ENCODE measurements around the gene ZKSCAN8. TPM values are rescaled to one million over a fixed set of nuclear protein-coding genes. Genes with fewer than 3 reads are reported as not detected.

ZKSCAN8 gene
- total and polyA plus RNA-seq, 5 experiments from 2014 or later = 0.19 to 45.0 (median 2.6) TPM

Other genes starting within 250 kb of the ZKSCAN8 start
- not detected for gene OR2B2, start 229.5 kb upstream of the ZKSCAN8 start, total RNA-seq
- gene OR2B2, start 229.5 kb upstream of the ZKSCAN8 start, polyA plus RNA-seq = not detected
- gene OR2B6, start 184.6 kb upstream of the ZKSCAN8 start, total RNA-seq = not detected
- gene OR2B6, start 184.6 kb upstream of the ZKSCAN8 start, polyA plus RNA-seq = not detected
- 1 to 10 TPM in 1 of 2 experiments, under 1 TPM in 1; 0.83 to 1.0 TPM for gene ZNF165, start 61.3 kb upstream of the ZKSCAN8 start, total RNA-seq
- 1 to 10 TPM in 1 of 3 donors, under 1 TPM in 2; 0.44 to 1.3 (median 0.90) TPM for gene ZNF165, start 61.3 kb upstream of the ZKSCAN8 start, polyA plus RNA-seq
- gene ZSCAN16, start 17.3 kb upstream of the ZKSCAN8 start, total RNA-seq = 10 to 100 TPM; 13.9 TPM
- 10 to 100 TPM in 2 of 3 donors, 1 to 10 TPM in 1; 6.0 to 13.2 (median 11.5) TPM for gene ZSCAN16, start 17.3 kb upstream of the ZKSCAN8 start, polyA plus RNA-seq
- gene ZSCAN9, start 83.4 kb downstream of the ZKSCAN8 start, total RNA-seq = 1 to 10 TPM; 3.4 to 4.8 TPM
- 1 to 10 TPM in 2 of 3 donors, under 1 TPM in 1; 0.86 to 2.6 (median 1.1) TPM for gene ZSCAN9, start 83.4 kb downstream of the ZKSCAN8 start, polyA plus RNA-seq
- gene ZKSCAN4, start 110.4 kb downstream of the ZKSCAN8 start, total RNA-seq = 10 to 100 TPM; 10.5 to 11.4 TPM
- gene ZKSCAN4, start 110.4 kb downstream of the ZKSCAN8 start, polyA plus RNA-seq = 1 to 10 TPM; 3.4 to 7.1 (median 4.1) TPM
- 1 to 10 TPM; 1.2 to 1.7 TPM for gene NKAPL, start 117.4 kb downstream of the ZKSCAN8 start, total RNA-seq
- gene NKAPL, start 117.4 kb downstream of the ZKSCAN8 start, polyA plus RNA-seq = under 1 TPM in 1 of 3 donors, not detected in 2; 0.26 TPM
- 10 to 100 TPM; 22.0 to 26.8 TPM for gene ZSCAN26, start 125.3 kb downstream of the ZKSCAN8 start, total RNA-seq
- 10 to 100 TPM; 14.3 to 16.1 (median 14.7) TPM for gene ZSCAN26, start 125.3 kb downstream of the ZKSCAN8 start, polyA plus RNA-seq
- gene PGBD1, start 139.7 kb downstream of the ZKSCAN8 start, total RNA-seq = 1 to 10 TPM; 2.4 to 2.5 TPM
- gene PGBD1, start 139.7 kb downstream of the ZKSCAN8 start, polyA plus RNA-seq = 1 to 10 TPM in 1 of 3 donors, under 1 TPM in 2; 0.45 to 1.2 (median 0.87) TPM
- gene ZSCAN31, start 194.3 kb downstream of the ZKSCAN8 start, total RNA-seq = 1 to 10 TPM; 1.8 to 2.8 TPM
- gene ZSCAN31, start 194.3 kb downstream of the ZKSCAN8 start, polyA plus RNA-seq = 1 to 10 TPM in 1 of 3 donors, under 1 TPM in 2; 0.79 to 1.0 (median 0.98) TPM
- gene ZKSCAN3, start 208.1 kb downstream of the ZKSCAN8 start, total RNA-seq = 10 to 100 TPM in 1 of 2 experiments, 1 to 10 TPM in 1; 8.7 to 11.1 TPM
- 1 to 10 TPM in 2 of 3 donors, under 1 TPM in 1; 0.81 to 4.0 (median 2.0) TPM for gene ZKSCAN3, start 208.1 kb downstream of the ZKSCAN8 start, polyA plus RNA-seq

Measured in naive thymus-derived CD8-positive, alpha-beta T cell (primary cell).